Esophagus muscularis mucosa (tissue), 4 donors: ENCODE results near the gene PARL. TPM values are rescaled to one million over a fixed set of nuclear protein-coding genes. Genes with fewer than 3 reads are reported as not detected.

ENCODE experiments used
- DNase-seq: peaks from one replicate; pipeline ENCODE4 v3.0.0-alpha.2; 2017; ENCODE audit errors: extremely low spot score
- H3K27ac ChIP-seq, 4 donors: fragments of 200-600 bp; sonication (generic); replicated peaks in 1 of 4; 1 replicate in 3 of 4; 2 replicates in 1 of 4; pipeline ENCODE4 v1.5.1; 2016 to 2019; ENCODE audit warnings: mild to moderate bottlenecking in 1 of 4
- H3K27me3 ChIP-seq, 4 donors: fragments of 200-600 bp; sonication (generic); one replicate each; pipeline versions ENCODE4 v1.5.1 to v1.6.0; 2016 to 2019
- H3K36me3 ChIP-seq, 4 donors: fragments of 200-600 bp; sonication (generic); one replicate each; pipeline ENCODE4 v1.5.1; 2016 to 2019
- H3K4me1 ChIP-seq, 4 donors: fragments of 200-600 bp; sonication (generic); one replicate each; pipeline ENCODE4 v1.5.1; 2016 to 2019
- H3K4me3 ChIP-seq, 4 donors: fragments of 200-600 bp; sonication (generic); 1 replicate in 2 of 4; 2 replicates in 2 of 4; pipeline ENCODE4 v1.5.1; 2016 to 2019; ENCODE audit warnings: mild to moderate bottlenecking in 4 of 4, moderate library complexity in 1 of 4
- H3K9me3 ChIP-seq, 4 donors: fragments of 200-600 bp; sonication (generic); 1 replicate in 3 of 4; 2 replicates in 1 of 4; pipeline ENCODE4 v1.5.1; 2016 to 2019
- EP300 ChIP-seq: sonication (generic); formaldehyde crosslinking; IDR thresholded peaks from one replicate; pipeline ENCODE4 v1.6.1; 2017; ENCODE audit warnings: antibody characterized with exemption
- POLR2A ChIP-seq: fragments of 450-650 bp; IDR thresholded peaks from one replicate; pipeline ENCODE4 v1.6.1; 2017; ENCODE audit warnings: antibody characterized with exemption, moderate library complexity, mild to moderate bottlenecking, low read depth
- POLR2AphosphoS5 ChIP-seq, 2 donors: sonication (generic); formaldehyde crosslinking; IDR thresholded peaks; one replicate each; pipeline ENCODE4 v1.6.1; 2017; ENCODE audit warnings: antibody characterized with exemption in 2 of 2
- WGBS: methylation state at CpG from one replicate; pipeline ENCODE4 v1.1.5; 2018; 5-methylcytosine and 5-hydroxymethylcytosine counted together
- intact Hi-C: fragments of 100-400 bp; cut with DNase I; formaldehyde crosslinking; loops from one replicate; pipeline ENCODE4 v1.15.1; 2023
- total RNA-seq, 4 donors: library from RNA; depleted of rRNA; stranded (reverse); fragments of >200 nt; gene quantifications; one replicate each; pipeline versions ENCODE4 v1.1.0 to v1.2.1, GENCODE V29; 2016
- TF ChIP-seq, protein P1 (sequence below), 3 experiments: fragments of 200-600 bp in 2 of 3; fragments of 450-650 bp in 1 of 3; sonication (generic) in 2 of 3; IDR thresholded peaks; one replicate each; pipeline ENCODE4 v1.5.1; 2017 to 2019; ENCODE audit warnings: antibody characterized with exemption in 3 of 3, mild to moderate bottlenecking in 2 of 3, moderate library complexity in 1 of 3

Gene PARL
- total RNA-seq, 4 donors from 2014 or later: 40.2 to 57.1 (median 51.2) TPM

GRCh38 chr3:183817639-183818038 is 67.0 kb downstream of the PARL start:
- no peak overlapping the region for H3K27ac ChIP-seq
- WGBS: 90% methylated on average over 8 of the region's 9 CpGs
- intact Hi-C loops: no loop called here

DNA sequence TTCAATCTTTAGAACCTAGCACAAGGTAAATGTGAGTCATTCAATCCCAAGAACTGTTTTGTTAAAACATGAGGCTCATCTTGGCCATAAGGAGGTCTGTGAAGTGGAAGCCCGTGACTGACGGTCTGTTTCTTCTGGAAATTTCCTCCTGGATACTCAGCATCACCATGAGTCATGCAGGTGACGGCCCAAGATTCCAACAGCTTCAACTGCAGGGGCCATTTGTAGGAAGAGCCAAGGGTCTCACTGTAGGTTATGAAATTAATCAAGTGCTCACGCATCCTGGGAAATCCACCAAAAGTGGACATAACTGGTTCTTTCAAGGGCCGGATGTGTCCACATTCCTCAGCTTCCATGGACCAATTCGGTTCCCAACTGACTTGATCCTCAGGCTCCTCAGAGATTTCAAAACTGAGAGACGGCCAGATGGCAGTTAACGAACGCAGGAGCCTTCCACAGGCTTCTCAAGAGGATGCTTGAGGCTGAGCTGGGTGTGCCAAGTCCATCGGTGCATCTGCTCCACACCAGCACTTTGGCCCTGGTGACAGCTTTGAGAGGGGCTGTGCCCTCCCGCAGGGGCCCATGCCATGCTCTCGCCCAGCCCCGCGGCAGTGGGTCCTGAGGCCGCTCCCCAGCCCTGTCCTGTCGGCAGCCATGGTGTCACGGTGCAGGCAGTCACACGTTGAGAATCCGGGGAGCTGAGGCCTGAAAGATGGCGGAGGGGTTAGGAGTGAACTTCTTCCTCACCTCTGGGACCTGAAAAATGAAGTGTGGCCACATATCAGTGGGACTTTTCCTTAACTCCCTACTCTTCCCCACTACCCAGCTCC is 67.8 kb downstream of the PARL start:
- intact Hi-C loops: no loop called here
- H3K27me3 ChIP-seq: no peaks in the 10 kb centered on the region
- TF ChIP-seq, protein P1, sequence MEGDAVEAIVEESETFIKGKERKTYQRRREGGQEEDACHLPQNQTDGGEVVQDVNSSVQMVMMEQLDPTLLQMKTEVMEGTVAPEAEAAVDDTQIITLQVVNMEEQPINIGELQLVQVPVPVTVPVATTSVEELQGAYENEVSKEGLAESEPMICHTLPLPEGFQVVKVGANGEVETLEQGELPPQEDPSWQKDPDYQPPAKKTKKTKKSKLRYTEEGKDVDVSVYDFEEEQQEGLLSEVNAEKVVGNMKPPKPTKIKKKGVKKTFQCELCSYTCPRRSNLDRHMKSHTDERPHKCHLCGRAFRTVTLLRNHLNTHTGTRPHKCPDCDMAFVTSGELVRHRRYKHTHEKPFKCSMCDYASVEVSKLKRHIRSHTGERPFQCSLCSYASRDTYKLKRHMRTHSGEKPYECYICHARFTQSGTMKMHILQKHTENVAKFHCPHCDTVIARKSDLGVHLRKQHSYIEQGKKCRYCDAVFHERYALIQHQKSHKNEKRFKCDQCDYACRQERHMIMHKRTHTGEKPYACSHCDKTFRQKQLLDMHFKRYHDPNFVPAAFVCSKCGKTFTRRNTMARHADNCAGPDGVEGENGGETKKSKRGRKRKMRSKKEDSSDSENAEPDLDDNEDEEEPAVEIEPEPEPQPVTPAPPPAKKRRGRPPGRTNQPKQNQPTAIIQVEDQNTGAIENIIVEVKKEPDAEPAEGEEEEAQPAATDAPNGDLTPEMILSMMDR (IDR thresholded peaks at IDR 0.05): no peak
- TF ChIP-seq POLR2A: no peak
- TF ChIP-seq EP300: no peak
- H3K27ac ChIP-seq: no peak overlapping the region
- 83% methylated on average over 13 of the region's 20 CpGs for whole genome bisulfite sequencing
- no peak overlapping the region for H3K4me3 ChIP-seq
- DNase-seq: no peak
- peaks cover 0 to 33% (median 19%) of the 10 kb centered on the region in 4 donors for H3K36me3 ChIP-seq
- peaks cover 0 to 12% (median 2%) of the 10 kb centered on the region in 4 donors for H3K4me1 ChIP-seq
- no peaks in the 10 kb centered on the region for H3K9me3 ChIP-seq

More at GRCh38 chr3:183817639-183818038, 67.0 kb downstream of the PARL start:
- no peaks in the 10 kb centered on the region for H3K27me3 ChIP-seq
- no peak overlapping the region for H3K4me3 ChIP-seq
- DNase-seq: no peak
- TF ChIP-seq POLR2AphosphoS5 (IDR thresholded peaks at IDR 0.05): no peak
- no peak for TF ChIP-seq POLR2A
- no peak for TF ChIP-seq EP300
- TF ChIP-seq, protein P1 (IDR thresholded peaks at IDR 0.05): no peak
- H3K4me1 ChIP-seq: peaks cover 0 to 12% (median 2%) of the 10 kb centered on the region in 4 donors
- H3K36me3 ChIP-seq: peaks cover 0 to 29% (median 16%) of the 10 kb centered on the region in 4 donors
- no peaks in the 10 kb centered on the region for H3K9me3 ChIP-seq

DNA sequence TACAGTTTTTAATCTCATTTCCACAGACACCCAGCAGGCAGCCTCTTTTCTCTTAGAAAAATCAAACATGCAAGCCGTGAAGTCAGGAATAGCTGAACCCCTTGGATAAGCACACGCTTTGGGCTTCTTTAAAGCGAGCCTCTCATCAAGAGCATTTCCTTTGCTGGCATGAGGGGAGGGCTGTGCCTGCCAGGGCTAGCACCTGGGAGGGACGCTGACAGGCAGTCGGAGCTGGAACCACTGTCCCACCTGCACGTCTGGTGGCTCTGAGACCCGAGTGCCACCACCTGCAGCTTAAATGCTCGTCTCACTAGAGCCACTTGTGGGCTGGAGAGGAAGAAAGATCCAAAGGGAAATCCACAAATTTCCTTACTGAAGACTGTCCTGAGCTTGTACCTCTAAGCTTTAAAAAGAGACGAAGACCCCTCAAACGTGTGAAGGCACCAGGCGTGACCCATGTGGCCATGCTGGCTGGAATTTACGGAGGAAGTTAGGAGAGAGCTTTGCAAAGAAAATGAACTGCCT is 68.7 kb downstream of the PARL start:
- no peaks in the 10 kb centered on the region for H3K27me3 ChIP-seq
- intact Hi-C loops: no loop called here
- 85% methylated on average over 12 of the region's 12 CpGs for WGBS

DNA sequence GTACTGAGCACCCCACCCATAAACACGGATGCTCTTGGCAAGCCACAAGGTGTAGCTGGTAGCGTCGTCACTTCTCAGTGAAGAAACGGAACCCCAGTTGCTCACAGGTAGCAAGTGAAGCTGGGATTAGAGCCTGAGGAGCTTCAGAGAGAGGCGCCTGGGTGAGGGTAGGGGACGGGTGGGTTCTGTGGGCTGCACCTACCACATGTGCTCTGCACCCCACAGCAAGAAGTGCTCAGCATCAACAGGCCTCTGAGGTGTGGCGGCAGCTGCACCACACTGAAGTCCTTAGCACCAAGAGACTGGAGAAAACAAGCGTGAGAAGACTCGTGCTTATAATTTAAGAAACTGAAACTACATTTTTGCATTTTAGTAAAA is 69.1 kb downstream of the PARL start:
- no peaks in the 10 kb centered on the region for H3K9me3 ChIP-seq
- TF ChIP-seq POLR2AphosphoS5 (IDR thresholded peaks at IDR 0.05) (no peak), POLR2A (no peak), EP300 (no peak)
- TF ChIP-seq, protein P1 (IDR thresholded peaks at IDR 0.05): no peak
- H3K4me1 ChIP-seq: peaks cover 0 to 12% (median 2%) of the 10 kb centered on the region in 4 donors
- no peak overlapping the region for H3K4me3 ChIP-seq
- DNase-seq: no peak
- H3K27ac ChIP-seq: peak overlapping the region in 1 of 4 donors; percentile 28
- intact Hi-C loops: no loop called here
- H3K27me3 ChIP-seq: no peaks in the 10 kb centered on the region
- peaks cover 7 to 46% (median 33%) of the 10 kb centered on the region in 4 donors for H3K36me3 ChIP-seq
- 72% methylated on average over 9 of the region's 9 CpGs for WGBS

More for the DNA sequence above, 68.7 kb downstream of the PARL start:
- no peak for DNase-seq
- H3K27ac ChIP-seq: peak overlapping the region in 1 of 4 donors; percentile 28
- H3K9me3 ChIP-seq: no peaks in the 10 kb centered on the region
- H3K36me3 ChIP-seq: peaks cover 2 to 41% (median 28%) of the 10 kb centered on the region in 4 donors
- peaks cover 0 to 12% (median 2%) of the 10 kb centered on the region in 4 donors for H3K4me1 ChIP-seq
- TF ChIP-seq POLR2A (no peak), POLR2AphosphoS5 (IDR thresholded peaks at IDR 0.05) (no peak), EP300 (no peak)
- TF ChIP-seq, protein P1 (IDR thresholded peaks at IDR 0.05): no peak
- no peak overlapping the region for H3K4me3 ChIP-seq
